ENCODE measurements around the gene CCL28.

Gene CCL28

DNA sequence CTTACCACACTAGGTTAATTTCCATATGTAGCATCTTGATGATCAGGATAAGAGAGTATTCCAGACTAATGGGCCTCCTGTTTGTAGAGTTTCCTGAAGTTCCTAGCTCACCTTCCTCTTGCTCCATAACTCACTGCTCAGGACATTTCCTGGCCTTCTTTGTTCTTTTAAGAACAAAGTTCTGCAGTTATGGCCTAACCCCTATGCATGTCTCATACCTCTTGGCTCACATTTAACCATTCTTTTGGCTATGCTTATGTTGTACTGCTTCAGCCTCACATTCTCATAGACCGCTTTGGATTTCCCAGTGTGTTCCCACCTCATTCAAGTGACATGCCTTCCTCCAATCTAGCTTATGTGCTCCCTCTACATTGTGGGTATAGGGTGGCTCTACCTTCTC is 58.5 kb downstream of the CCL28 start:
- Mint-ChIP-seq H3K4me1 (no peaks in the 10 kb centered on the region), H3K27ac (no peak overlapping the region), H3K4me3 (no peak overlapping the region), H3K9me3 (no peaks in the 10 kb centered on the region), H3K36me3 (no peaks in the 10 kb centered on the region), H3K27me3 (peaks cover 7% of the 10 kb centered on the region)
- peak; percentile 12 for ATAC-seq

DNA sequence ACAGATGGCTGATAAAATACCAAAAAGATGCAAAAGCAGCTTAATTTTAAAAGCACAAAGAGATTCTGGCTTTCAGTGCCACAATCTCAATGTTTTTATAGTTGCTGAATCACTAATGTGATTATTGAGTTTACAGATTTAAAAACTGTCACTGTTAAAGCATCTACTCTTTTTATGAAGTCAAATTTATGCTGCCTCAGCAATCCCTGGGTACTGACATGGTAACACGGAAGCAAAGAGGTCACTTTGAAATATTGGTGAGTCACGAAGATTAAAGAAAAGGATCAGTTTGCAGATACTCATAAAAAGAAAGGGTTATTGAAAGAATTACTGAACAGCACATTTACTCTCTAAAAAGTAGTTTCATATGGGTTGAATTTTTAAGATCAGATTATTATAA is 59.3 kb downstream of the CCL28 start:
- no peaks in the 10 kb centered on the region for H3K9me3 Mint-ChIP-seq
- ATAC-seq, result no peak
- peaks cover 14% of the 10 kb centered on the region for H3K27me3 Mint-ChIP-seq
- no peaks in the 10 kb centered on the region for H3K36me3 Mint-ChIP-seq
- no peak overlapping the region for H3K4me3 Mint-ChIP-seq
- H3K27ac Mint-ChIP-seq, result no peak overlapping the region
- no peaks in the 10 kb centered on the region for H3K4me1 Mint-ChIP-seq

DNA sequence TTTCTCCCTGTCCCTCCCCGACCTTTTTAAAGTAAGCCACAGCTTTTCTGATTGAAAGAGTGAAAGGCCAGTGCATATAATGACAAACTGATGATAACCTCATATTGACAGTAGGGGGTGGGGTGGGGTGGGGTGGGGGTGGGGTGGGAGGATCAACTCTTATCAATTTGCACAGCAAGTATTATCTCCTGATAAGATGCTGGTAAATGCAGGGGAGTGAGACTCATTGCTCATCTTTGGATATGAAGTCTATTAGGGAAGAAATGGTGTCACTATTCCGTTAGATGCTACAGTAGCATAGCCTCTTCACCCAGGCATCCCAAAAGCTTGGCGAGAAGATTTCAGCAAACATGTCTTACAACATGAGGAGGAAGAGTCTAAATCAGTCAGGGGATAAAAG is 60.1 kb downstream of the CCL28 start:
- Mint-ChIP-seq H3K4me3 (no peak overlapping the region), H3K27me3 (peaks cover 14% of the 10 kb centered on the region), H3K36me3 (no peaks in the 10 kb centered on the region), H3K4me1 (no peaks in the 10 kb centered on the region), H3K27ac (no peak overlapping the region), H3K9me3 (no peaks in the 10 kb centered on the region)
- no peak for ATAC-seq

DNA sequence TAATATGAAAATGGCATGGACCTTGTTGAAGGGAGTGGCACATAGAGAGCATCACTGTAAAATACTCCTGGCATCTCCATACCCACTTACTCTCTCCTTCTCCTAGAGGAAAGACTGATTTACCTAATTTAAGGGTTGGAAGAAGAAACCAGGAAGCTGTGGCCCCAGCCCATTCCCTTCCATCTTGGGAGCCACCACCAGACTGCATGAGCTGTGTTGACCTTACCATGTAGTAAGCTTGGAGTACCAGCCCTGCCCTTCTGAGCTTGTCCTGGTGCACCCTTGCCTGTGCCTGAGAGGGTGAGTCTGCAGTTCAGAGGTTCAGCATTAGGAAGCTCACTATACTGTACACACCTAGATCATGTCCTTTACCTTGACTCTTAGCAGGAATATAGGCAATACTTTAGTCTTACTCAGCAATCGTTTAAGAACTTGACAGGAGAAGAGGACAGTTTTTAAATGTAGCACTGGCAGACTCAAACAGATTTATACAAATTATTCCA is 63.3 kb downstream of the CCL28 start:
- Mint-ChIP-seq H3K9me3 (no peaks in the 10 kb centered on the region), H3K27me3 (peaks cover 19% of the 10 kb centered on the region), H3K36me3 (no peaks in the 10 kb centered on the region), H3K4me1 (no peaks in the 10 kb centered on the region), H3K4me3 (no peak overlapping the region), H3K27ac (no peak overlapping the region)
- ATAC-seq, result no peak

DNA sequence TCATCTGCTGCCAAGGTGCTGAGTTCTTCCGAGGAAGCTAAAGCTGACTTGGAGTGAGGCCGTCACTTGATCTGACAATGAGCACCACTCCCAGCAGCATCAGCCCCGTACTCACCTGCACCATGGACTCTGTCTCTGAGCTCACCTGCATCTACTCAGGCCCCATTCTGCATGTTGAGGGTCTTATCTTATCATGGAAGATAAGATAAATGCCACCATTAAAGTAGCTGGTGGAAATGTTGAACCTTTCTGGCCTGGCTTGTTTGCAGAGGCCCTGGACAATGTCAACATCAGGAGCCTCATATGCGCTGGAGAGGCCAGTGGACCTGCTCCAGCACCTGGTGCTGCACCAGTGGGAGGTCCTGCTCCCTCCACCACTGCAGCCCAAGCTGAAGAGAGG is 64.0 kb downstream of the CCL28 start:
- Mint-ChIP-seq H3K27ac (no peak overlapping the region), H3K36me3 (no peaks in the 10 kb centered on the region), H3K9me3 (no peaks in the 10 kb centered on the region), H3K4me1 (no peaks in the 10 kb centered on the region), H3K4me3 (no peak overlapping the region), H3K27me3 (peaks cover 23% of the 10 kb centered on the region)
- no peak for ATAC-seq

DNA sequence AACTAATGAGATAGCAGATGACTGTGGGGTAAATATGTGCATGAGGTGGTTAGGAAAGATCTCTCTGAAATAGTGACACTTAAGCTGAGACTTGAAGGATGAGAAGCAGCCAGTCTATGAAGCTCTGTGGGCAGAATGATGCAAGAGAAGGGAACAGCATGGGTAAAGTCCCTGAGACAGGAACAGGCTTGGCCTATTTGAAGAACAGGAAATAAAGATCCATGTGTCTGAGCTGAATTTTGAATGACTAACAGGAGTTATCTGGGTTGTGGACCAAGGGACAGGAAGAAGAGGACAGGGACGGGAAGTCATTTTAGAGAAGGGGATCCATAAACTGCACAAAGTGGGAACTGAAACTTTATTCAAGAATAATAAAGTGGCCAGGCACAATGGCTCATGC is 73.3 kb downstream of the CCL28 start:
- no peak for ATAC-seq
- H3K27ac Mint-ChIP-seq, result no peak overlapping the region
- no peaks in the 10 kb centered on the region for H3K4me1 Mint-ChIP-seq
- peaks cover 34% of the 10 kb centered on the region for H3K27me3 Mint-ChIP-seq
- peaks cover 6% of the 10 kb centered on the region for H3K36me3 Mint-ChIP-seq
- no peak overlapping the region for H3K4me3 Mint-ChIP-seq
- peaks cover 16% of the 10 kb centered on the region for H3K9me3 Mint-ChIP-seq

DNA sequence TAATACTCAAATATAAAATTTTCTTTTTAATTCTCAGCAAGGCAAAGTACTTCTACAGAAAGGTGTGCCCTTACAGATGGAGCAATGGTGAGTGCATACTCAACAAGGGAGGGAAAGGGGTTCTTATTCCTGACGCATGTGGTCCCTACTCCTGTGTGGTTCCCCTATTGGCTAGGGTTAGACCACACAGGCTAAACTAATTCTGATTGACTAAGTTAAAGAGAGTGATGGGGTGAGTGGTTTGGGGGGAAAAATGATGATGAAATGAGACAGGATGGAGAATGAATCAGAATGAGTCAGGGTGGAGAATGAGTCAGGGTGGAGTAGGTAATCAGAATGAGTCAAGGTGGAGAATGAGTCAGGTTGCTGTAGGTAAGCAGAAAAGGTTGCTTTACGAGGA is 76.0 kb downstream of the CCL28 start:
- H3K36me3 Mint-ChIP-seq, result peaks cover 16% of the 10 kb centered on the region
- peaks cover 31% of the 10 kb centered on the region for H3K27me3 Mint-ChIP-seq
- ATAC-seq, result no peak
- no peaks in the 10 kb centered on the region for H3K4me1 Mint-ChIP-seq
- H3K27ac Mint-ChIP-seq, result no peak overlapping the region
- H3K9me3 Mint-ChIP-seq, result peaks cover 26% of the 10 kb centered on the region
- no peak overlapping the region for H3K4me3 Mint-ChIP-seq

DNA sequence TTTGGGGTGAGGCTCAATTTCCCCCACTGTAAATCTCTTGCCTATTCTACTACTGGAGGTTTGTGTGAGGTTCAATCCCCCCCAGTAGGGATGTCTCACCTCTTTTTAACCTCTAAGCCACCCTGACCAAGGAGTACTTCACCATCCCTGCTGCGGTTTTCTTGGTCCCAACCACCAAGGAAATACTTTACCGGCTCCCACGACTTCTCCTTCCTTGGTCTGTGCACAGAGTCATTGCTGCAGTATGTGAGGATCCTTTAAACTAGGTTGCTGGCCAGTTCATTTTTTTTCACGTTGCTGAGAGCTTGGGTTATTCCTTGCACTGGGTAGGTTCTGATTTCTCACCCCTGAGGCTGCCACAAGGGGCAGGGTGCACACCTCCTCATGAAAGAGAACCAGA is 76.5 kb downstream of the CCL28 start:
- H3K27me3 Mint-ChIP-seq, result peaks cover 31% of the 10 kb centered on the region
- H3K27ac Mint-ChIP-seq, result no peak overlapping the region
- no peak for ATAC-seq
- H3K4me3 Mint-ChIP-seq, result no peak overlapping the region
- peaks cover 26% of the 10 kb centered on the region for H3K9me3 Mint-ChIP-seq
- no peaks in the 10 kb centered on the region for H3K4me1 Mint-ChIP-seq
- H3K36me3 Mint-ChIP-seq, result peaks cover 16% of the 10 kb centered on the region

DNA sequence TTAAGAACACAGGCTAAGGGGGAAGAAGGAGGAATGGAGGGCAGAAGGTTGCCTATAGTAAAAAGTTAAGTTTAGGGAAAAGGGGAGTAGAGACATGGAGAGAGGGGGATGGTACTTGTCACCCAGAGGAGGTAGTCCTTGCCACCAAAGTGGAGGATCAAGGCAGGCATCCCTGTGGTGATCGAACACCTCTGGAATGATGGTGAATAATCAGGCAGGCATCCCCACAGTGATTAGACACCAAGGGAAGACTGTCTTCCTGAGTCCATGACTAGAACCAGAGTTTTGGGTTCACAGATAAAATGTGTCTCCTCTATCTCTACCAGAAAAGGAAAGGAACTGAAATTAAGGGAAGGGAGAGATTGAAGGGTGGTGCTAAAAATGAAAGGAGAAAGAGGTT is 79.8 kb downstream of the CCL28 start:
- no peak for ATAC-seq
- Mint-ChIP-seq H3K4me1 (no peaks in the 10 kb centered on the region), H3K27ac (no peak overlapping the region), H3K27me3 (peaks cover 11% of the 10 kb centered on the region), H3K4me3 (no peak overlapping the region), H3K9me3 (peaks cover 20% of the 10 kb centered on the region), H3K36me3 (peaks cover 16% of the 10 kb centered on the region)

All from stimulated activated memory B cell treated with anti-CD40 and anti-IgM and Interleukin-4, amounts not matched to agents 10 μg/mL and 1 μg/mL and 100 μg/mL, for 72 hours (primary cell).